ENCODE data around the gene KIAA0513.
"Not testable (repeated sequence)": the region's sequence is repeated elsewhere in the genome, so short reads cannot be mapped to it uniquely, and the experiment has no call there.

The KIAA0513 gene

DNA sequence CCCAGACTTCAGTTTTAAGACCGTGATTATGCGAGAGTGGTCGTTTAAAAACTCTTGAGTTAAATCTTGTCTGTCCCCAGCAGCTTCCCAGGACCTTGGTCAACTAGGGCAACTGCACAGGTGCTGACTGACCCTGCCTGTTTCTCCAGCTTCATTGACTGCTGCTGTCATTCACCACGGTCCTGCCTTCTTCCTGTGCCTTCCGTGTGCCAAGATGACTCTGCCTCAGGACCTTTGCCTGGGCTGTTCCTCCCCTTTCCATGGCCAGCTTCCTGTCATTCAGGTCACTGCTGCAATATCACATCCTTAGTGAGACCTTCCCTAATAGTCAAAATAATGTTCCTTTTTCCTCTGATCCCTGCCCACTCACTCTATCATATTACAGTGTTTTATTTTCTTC lies 3.9 kb downstream of the KIAA0513 start:
- DNase-seq: no peak

DNA sequence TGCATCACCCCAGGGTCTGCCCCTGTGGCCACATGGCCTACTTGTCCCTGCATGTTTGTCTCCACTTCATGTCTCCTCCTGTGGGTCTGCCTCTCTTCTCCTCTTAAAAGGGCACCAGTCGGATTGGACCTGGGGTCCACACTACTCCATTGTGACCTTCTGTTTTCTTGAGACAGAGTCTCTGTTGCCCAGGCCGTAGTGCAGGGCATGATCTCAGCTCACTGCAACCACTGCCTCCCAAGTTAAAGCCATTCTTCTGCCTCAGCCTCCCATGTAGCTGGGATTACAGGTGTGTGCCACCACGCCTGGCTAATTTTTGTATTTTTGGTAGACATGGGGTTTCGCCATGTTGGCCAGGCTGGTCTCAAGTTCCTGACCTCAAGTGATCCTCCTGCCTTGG lies 4.6 kb downstream of the KIAA0513 start:
- not testable (repeated sequence) for DNase-seq

DNA sequence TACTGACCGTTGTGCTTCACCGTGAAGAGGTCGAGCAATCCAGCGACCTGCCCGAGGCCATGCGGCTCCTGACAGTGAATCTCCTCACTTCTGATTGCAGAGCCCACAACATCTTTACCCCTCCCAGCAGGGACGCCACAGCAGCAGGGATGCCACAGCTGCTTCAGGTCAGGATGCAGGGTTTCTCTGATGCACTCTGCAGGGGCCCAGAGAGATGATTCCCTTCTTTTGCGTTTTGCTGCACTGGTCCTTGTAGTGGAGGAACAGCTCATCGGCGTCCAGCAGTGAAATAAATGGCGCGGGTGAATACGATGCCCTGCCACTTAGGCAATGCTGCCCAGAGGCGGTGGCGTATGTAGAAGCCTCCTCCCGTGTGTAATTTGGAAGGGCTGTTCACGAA lies 5.6 kb downstream of the KIAA0513 start:
- no peak for DNase-seq

DNA sequence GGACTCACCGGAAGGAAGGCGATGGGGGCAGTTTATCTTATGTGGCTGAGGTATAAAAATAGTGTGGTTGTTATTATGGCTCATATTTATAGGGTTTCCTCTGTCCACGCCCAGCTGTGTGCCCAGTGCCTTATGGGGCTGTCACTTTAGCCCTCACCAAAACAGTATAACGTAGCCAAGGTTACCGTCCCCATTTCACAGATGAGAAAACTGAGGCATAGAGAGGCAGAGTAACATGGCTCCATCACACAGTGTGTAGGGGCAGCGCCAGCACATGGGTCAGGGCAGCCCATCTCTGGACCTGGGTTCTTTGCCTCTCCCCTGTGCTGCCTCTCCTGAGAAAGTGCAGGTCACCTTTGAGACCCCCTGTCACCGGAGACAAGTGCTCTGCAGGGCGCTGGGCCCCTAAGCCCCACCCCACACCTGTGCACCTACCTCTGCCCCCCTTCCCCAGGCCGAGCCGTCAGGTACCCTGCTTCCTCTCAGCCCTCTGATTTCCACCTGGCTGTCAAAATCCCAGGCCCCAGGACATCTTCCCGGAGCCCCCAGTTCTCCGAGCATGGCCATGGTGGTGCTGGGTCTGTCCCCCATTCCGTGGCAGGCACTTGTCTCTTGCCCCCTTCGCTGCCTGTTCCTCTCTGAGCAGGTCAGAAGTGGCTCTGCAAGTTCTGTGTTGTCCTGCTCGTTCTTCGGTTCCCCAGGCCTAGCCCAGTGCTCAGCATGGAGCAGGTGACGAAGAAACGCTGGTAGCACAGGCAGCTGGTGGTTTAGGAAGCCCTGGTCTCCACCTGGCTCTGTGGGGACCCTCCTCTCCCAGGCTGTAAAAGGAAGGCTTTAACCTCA lies 7.2 kb downstream of the KIAA0513 start:
- DNase-seq: no peak

DNA sequence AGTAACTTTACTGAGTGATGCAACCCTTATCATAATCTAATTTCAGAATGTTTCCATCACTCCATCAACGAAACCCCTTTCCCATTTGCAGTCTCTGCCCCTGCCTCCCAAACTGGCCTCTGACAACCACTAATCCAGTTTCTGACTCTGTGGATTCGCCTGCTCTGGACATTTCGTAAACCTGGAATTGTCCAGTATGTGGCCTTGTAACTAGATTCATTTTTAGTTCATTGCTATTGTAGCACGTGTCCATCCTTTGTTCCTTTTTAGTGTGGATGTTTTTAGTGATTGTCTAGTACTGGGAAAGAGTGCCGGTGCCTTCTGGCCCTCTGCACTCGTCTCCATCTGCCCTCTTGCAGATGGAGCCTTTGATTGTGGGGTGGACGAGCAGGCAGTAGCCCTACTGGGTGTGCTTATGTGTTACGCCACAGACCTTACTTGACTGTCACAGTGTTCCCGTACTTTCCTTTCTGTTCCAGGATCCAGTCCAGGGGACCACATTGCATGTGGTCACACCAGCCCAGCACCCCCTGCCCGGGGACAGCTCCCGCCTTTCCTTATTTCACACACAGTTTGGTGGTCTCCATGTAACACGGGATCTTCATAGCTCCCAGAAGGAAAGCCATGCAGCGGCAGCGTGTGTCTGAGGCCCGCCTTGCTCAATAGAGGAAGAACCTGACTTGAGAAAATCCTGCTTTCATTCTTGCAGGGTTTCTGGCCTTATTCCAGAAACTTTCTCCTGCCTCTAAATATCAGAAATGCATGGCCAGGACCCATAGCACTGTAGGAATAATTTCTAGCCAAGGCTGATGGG lies 8.8 kb downstream of the KIAA0513 start:
- DNase-seq: no peak

DNA sequence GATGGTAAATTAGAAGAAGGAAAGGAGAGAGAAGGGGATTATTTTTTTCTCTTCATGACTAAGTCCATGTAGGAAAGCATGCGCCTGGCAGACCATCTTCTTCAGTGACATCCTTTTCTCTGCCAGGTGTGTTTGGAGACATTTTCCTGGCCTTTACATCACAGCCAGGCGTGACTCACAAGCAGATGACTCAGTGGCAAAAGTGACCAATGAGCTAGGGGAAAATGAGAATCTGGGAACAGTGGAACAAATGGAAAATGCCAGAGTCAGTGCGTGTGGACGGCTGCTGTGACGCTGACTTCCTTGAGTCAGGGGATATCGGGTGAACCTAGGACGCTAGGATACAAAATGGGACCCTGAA lies 9.4 kb downstream of the KIAA0513 start:
- DNase-seq: no peak

DNA sequence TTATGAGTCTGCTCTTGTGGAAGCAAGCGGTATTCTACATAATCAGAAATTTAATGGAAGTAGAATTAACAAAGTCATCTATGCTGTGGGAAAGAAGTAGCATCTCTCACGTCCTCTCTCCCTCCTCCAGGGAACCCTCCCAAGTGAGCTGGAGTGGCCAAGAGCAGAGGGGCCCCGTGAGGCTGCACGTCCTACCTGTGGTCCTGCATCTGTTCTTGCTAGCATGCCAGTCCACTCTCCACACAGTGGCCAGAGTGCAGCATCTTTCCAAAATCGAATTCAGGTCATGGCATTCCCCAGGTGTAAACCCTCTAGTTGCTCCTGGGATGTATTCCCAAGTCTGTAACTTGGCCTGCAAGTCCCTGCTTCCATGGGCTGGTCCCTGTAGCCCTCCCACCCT lies 10.1 kb downstream of the KIAA0513 start:
- no peak for DNase-seq

DNA sequence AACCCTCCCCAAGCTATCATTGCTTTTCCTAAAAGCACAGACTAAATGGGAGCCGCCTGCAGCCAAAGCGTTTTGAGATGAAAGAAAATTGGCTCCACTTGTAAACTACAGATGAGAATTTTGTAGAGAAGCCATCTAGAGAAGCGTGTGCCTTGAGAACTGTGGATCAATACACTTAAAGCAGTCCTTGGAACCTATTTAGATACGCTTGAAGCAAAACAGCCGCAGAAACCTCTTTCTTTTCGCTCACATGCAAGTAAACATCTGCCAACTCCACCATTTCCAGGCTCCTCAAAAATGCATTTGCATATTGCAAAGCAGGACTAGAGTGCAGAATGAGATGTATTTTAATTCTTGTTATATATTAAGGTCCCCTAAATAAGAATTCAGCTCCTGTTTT lies 13.1 kb downstream of the KIAA0513 start:
- DNase-seq: no peak

DNA sequence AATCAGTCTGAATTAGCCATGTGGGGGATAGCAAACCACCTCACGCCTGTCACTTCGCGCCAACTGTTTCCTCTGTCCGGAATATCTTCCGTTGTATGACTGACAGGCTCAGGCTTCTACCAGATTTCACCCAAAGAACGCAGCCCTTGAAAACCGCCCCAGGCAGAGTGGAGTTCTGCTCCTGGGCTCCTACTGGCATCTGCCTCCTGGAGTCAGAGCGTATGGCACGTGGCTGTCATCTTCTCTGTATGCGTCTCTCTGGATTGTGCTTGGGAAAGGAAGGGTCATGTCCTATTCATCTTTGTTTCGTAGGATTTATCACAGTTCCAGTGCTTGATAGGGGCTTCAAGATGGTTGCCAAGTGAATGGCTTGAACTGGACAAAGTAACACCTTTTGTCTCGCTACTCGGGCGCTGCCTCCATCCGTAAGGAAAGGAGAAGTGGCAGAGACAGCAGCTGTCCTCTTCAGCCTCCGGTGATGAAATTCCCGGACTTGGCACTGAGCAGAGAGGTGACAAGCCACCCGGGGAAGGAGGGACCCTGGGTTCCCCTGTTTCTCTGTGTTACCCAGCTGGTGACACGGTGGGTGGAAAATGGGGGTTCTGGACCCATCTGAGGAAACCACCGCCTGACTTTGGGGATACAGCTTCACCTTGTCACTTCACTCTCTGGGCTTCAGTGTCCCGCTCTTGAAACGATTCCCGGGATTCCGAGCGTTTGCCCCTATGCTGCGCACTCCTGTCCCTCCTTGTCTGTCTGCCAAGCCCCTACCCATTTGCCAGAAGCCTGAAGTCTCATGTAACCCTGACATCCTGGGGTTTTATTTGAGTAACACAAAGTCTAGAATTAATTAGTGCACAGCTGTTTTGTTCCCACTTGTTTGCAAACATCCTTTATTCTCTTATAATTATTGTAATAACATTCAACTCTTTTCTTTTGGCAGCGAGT lies 13.9 kb downstream of the KIAA0513 start:
- no peak for DNase-seq

DNA sequence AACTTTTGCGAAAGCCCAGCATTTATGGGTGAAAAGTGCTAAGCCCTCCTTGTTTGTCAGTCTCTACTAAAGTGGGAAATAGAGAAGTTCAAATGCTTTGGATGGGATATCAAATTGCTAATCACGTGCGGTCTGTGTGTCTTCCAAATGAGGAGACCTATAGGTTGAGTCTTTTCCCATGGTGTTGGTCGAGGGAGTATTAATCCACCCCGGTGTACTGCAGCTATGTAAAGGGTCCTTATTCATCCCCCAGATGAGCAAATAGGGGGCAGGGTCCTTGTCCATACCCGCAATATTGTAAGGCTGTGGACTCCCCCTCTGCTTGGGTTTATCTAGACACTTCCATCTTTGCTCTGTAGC lies 14.6 kb downstream of the KIAA0513 start:
- no peak for DNase-seq

DNA sequence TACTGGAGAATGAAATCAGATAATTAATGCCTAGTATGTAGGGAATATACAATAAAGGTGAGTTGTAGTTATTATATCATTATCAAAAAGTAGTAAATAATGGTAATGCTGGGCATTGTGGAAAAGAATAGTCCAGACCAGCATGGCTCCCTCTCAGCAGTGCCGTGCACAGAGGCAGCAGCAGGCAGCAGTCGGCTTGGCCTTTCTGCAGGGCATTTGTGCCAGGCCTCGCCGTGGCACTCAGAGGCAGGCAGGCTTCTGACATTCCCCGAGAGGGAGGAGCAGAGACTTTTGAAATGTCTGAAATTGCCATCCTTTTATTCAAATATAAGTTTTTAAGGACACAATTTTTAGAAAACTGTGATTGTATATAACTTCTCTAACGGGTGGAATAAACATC lies 15.0 kb downstream of the KIAA0513 start:
- DNase-seq: no peak

DNA sequence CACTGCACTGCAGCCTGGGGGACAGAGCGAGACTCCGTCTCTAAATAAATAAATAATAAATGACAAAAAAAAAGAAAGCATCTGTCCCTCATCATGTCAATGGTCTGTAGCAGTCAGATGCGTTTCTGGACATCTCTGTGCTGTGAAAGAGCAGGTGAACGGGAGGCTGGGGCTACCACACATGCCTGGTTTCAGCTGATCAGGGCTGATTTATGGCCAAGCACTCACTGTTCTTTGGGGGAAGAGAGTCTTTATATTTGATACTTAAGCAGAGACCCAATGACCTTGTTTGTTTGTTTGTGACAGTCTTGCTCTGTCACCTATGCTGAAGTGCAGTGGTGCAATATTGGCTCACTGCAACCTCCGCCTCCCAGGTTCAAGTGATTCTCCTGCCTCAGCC lies 17.5 kb downstream of the KIAA0513 start:
- no peak for DNase-seq

DNA sequence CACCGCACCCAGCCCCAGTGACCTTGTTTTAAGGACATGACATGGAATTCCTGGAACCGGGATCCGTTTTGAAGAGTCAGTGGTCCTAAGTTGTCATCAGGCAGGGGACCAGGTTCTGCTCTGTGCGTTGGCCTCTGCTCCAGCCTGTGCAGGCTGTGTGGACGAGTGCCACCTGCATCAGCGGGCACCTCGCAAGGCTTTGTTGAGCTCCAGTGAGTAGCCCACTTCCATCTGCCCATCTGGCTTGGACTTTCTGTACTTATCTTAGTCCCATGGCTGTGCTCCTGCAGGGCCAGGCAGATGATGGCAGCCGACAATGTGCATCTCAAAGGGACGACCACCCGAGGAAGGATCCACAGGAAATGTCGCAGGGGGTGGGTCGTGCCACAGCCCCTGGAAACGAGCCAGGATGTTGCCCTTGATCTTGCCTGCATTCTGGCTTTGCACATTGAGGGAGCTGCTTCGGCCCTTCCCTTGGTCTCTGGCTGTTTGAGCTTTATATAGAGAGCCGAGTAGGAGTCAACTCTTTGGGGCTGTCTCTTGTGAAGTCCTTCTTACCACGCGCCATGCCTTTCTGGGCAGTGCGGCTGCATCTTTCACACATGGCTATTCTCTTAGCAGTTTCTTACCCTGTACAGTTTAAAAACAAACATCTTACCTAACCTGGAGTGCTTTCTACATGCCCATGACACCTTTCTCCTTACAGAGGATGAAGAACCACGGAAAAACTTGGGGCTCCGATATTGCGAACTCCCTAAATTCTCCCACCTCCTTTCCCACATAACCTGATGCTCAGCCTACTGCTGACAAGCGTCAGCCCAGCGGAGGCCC lies 18.3 kb downstream of the KIAA0513 start:
- no peak for DNase-seq

DNA sequence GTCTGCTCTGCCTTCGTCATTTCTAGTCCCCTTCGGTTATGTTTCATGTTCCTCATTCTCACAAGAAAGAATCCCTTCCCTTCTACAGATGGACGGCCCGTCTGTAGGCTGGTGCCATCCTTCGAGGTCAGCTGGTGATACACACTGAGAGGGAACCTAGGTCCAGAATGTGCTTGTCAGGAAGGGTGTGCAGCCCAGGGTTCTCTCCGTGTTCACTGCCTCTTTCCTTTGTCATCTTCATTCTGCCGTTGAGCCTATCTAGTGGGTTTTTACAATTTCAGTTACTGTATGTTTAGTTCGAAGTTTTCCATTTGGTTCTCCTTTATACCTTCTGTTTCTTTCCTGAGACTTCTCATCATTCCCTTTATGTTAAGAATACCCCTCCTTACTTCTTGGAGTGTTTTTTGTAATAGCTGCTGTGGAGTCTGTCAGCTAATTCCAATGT lies 18.9 kb downstream of the KIAA0513 start:
- DNase-seq: no peak

DNA sequence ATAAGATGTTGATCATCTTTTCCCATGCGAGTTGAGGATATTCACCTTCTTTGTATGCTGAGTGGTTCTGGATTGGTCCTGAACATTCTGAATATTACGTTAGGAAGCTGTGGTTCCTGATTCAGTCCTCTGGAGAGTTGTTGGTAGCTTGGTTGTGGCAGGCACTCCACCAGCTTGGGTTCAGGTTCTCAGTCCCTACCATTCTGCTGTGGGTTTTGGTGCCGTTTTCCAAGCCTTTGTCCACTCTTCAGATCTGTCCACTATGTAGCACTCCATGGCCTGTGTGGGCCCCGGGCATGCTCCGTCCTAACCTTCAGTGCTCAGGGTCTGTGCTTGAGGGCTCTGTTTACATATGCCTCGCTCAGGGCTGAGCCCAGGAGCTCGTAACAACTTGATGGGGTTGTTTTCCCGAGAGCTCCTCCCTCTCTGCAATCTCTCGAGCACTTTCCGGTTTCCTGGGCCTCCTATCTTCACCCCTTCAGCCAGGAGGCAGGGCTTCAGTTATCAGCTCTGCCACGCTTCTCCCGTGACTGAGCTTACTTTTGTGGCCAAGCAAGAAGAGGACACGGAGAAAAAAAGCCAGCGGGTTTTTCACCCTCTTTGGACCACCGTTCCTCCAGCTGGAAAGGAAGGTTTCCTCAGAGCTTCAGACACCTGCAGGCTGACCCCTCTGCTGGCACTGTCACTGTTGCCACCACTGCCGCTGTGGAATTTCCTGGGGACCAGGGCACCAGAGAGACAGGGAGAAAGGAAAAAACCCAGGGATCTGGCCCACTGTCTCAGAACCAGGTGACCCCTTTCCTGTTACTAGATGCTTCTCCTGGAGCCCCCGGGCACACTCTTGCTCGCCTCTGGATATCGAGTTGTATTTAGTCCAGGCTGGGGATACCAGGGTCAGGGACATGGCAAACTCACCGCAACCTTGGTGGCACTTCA lies 19.6 kb downstream of the KIAA0513 start:
- DNase-seq: no peak

DNA sequence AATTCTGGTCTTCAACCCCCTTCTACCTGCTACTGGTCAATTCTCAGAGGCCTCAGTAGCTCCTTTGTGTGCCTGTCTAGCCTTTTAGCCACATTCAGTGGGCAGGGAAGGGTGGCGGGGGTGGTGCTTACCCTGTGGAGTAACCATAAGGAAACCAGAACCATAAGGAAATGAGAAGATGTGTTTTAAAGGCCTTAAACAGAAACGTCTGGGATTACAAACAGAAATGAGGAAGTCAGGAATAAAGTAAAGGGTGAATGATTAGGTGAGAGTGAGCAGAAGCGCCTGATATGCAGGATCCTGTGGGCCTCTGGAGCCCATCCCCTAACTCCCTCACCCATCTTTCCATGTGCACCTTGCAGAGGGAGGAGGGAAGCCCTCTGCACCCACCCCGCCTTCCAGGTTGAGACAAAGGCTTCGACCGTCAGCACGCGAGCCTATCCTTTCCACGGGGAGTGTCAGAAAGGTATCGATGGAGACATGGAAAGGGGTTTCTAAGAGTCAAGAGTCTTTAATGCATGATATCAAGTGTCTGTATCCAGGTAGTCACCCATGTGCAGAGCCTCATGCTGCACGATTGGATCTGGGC lies 20.4 kb downstream of the KIAA0513 start:
- DNase-seq: peak; percentile 35

DNA sequence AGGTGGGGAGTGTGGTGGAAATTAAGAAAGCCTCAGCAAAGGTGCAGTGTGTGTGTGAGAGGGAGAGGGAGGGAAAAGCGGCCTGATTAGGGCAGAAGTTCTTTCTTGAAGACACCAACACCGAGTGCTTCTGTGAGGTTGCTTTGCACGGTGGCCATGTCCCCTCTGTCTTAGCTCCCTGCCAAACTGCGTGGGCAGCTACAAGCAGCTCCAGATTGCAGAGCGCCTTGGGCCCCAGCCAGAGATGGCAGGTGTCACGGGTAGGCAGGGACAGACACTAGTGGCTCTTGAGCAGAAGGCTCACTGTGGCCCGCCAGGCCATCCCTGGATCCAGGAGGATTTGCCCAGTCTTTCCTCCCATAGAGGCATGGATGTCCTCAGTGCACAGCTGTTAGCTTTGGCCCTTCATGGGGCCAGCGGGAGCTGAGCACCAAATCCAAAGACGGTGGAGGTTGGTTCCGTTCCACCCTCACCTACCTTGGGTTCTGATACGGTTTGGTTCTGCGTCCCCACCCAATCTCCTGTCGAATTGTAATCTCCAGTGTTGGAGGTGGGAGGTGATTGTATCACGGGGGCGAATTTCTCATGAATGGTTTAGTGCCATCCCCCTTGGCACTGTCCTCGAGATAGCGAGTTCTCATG lies 21.4 kb downstream of the KIAA0513 start:
- DNase-seq: no peak

DNA sequence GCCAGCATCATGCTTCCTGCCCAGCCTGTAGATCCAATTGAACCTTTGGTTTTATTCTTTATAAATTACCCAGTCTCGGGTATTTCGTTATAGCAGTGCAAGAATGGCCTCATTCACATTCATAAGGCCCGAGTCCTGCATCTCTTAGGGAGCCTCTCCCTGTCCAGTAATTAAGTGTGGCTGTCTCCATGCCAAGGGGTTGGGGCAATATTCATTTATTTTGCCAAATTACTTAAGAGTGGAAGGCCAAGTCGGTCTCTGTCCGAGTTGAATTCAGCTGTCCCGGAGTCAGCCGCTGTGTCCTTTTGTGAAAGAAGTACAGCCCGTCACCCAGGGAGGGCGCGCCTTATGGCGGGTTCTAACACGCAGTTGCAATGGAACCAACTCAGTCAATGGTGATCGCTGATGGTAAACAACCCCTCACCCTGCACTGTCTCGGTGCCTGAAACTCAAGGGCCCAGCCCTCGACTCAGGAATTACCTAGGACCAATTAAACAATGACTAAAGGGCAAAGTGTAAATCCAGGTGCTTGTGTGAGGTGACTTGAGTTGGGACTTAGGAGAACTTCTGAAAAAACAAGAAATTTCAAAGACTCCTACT lies 22.2 kb downstream of the KIAA0513 start:
- DNase-seq: no peak

DNA sequence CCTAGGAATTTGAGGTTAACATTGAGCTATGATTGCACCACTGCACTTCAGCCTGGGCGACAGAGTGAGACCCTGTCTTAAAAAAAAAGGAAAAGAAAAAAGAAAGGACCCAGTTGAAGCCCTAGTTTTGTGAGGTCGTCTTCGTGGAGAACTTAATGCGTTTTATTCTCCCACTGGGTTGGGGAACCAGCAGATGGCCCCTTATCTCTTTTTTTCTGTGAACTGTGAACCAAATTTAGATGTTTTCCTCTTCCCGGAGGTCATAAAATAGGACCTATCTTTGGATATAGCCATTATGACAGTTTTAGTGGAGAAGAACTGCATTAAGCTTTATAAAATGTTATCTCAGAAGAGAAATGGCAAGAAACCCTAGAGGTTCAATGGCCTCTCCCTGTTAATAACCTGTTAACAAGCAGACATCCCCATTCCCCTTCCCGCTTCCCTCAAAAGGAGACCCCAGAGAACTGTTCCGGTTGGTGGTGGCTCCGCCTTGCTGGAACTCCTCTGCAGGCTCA lies 23.5 kb downstream of the KIAA0513 start:
- no peak for DNase-seq

DNA sequence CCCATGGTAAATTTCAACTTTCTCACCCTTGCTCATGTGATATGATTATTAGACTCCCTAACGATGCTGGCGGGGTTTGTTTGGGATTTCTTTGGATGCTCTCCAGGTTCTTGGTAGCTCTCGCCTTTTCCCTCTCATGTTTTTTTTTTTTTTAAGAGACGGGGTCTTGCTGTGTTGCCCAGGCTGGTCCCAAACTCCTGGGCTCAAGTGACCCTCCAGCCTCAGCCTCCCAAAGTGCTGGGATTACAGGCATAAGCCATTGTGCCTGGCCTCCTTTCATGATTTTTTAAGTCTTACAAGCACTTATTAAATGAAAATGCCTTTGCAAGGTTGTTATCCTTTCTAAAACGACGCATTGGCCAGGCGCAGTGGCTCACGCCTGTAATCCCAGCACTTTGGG lies 24.1 kb downstream of the KIAA0513 start:
- no peak for DNase-seq
